Measurements from ENCODE around the gene CXorf58.
A peak's percentile ranks its signal among the peaks of the same experiment; 100 is the strongest.

The CXorf58 gene

DNA sequence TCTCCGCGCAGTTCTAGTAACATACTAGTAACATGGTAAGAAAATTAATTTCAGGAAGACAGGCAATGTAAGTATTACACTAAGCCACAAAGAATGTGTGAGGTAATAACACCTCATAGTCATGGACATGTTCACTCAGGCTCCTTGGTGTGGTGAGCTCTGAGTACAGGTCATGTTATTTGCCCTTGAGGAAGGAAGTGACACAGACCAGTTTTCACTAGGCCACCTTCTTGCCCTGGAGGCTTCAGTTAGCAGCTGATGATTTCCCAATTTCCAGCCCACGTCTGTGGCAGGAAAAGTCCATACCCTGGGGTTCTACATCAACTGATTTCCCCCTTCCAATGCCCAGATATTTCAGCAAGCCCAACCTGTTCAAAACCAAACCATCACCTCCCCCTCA, 6.7 kb upstream of the CXorf58 start:
- DNase-seq (ENCODE audit: low read depth in 2 of 2), result no peak

DNA sequence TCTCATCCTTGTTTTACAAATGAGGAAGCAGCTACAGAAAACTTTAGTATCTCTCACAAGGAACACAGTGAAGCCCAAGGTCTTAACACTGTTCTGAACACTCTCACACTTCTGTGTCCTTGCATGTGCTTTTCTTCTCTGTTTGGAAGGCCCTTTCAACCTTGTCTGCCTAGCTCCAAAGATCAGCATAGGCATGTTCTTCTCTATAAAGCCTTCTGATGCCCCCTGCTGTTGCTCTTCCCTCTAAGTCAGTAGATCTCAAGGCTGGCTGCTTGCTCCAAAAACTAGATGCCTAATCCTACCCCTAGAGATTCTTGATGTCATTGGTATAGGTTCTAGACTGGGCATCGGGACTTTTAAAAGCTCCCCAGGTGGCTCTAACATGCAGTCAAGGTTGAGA, 6.0 kb upstream of the CXorf58 start:
- peak in 1 of 2 donors; percentile 2 for DNase-seq (ENCODE audit: low read depth in 2 of 2)

DNA sequence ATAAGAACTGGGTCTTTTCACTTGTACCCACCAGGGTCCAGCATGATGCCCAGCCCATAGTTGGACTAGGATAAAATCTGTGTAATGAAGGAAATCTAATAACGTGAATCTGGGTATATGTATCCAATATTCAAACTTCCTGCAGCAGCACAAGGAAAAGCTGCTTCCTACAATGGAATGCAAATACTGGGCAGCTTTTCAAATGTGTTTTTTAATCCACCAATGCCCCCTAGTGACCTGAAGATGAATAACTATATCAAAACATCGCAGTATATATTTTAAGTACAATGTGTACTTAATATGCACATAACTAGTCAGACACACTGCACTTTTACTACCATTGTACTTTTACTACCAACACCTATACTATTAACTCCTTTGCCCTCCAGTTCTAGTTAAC, 5.4 kb upstream of the CXorf58 start:
- no peak for DNase-seq (ENCODE audit: low read depth in 2 of 2)

DNA sequence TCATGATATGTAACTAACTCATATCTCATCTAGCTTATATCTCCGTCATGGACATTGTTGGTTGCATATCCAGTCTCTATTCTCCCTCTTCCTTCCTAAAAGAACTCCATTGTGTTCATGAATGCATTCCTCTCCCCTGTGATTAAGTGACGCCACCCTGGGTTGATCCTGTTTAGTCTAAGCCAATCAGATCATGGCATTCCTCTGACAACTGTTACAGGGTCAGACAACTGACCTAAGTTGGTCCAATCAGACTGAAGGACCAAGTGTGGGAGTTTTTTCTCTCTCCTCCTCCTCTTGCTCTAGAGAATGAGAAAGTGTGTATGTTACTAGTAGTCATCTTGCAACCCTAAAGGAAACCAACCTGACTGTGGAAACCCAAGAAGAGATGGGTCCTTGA, 3.7 kb upstream of the CXorf58 start:
- no peak for DNase-seq (ENCODE audit: low read depth in 2 of 2)

DNA sequence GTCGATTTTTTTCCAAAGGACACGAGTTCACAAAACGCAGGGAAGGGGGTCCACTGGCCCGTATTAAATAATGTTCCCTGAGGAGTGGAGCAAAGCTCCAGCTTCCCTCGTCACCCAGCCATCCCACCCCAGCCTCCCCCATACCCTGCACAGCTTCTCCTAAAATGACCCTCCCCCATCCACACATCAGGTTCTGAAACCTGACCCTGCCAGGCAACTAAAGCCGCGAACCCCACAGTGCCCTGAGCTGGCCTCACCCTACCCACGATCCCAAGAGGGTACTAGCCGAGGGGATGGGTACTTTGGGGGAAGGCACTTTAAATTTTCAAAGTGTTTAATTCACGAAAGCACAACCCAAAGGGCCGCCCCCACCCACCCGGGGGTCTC, 702 bp upstream of the CXorf58 start:
- no peak for DNase-seq (ENCODE audit: low read depth in 2 of 2)

DNA sequence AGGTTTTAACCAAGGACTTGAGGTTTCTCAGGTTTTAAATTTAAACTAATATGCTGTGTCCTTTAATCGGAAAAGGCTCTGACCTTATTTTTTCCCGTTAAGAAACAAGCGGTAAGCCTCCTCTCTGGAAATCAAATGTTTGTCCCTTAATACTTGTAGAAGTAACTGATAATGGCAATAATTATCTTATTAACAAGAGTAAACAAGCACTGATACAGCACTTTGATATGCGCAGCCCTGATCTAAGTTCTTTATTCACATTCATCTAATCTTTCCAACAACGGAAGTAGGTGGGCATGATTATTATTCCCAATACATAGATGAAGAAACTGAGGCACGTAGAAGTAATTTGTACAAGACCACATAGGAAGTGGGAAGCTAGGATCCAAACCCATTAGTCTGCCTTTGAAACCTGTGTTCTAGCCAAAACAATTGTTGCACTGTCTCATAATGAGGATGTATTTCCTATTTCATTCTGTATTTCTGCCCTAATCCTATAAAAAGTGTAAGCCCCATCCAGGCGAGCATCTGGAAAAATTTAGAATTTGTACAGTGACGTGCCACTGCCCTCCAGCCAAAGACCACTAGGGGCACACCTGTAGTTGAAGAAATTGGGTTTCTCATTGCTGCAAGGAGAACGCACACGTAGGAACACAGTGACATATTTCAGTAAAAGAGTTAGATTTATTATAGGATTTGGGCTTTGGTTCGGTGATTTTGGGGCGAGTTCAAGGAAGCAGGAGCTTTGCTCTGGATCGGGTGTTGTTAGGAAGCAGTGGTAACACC, 606 bp downstream of the CXorf58 start:
- DNase-seq (ENCODE audit: low read depth in 2 of 2), result no peak

DNA sequence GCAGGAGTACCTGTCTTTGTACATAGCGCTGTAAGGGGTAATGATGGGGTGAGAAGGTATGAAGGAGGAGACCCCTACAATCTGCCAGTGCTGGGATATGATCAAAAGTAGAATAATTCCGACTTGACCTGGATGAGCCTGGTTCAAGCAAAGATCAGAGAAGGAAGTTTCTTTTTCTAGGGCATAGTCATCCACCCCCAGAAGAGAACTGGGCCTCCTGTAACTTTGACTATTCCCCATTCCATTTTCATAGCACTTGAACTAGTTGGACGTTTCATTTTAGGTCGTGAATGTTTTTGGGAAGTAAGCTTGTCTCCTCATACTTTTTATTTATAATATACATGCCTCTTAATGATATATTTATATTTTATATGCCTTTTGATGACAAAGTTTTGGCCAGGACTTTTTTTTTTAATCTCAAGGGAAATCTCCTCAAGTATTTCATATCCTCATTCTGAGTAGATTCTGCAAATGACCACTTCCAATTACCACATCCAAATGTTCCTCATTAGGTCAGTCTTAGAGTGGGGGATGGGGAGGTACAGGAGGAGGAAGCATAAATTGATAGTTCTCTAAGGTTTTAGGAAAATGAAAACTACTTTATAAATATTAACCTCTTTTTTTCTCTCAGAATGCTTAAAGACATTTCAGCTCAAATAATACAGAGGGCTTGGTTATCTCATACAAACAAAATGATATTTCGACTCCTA, 3.5 kb downstream of the CXorf58 start:
- DNase-seq (ENCODE audit: low read depth in 2 of 2), result no peak

DNA sequence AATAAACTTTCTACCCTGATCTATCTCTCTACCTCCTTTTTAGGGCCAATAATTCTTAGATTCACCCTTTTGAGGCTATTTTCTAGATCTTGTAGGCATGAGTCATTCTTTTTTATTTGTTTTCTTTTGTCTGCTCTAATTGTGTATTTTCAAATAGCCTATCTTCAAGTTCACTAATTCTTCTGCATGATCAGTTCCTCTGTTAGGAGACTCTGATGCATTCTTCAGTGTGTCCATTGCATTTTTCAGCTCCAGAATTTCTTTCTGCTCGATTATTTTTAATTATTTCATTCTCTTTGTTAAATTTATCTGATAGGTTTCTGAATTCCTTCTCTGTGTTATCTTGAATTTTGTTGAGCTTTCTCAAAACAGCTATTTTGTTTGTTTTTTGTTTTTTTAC, 11.3 kb downstream of the CXorf58 start:
- DNase-seq (ENCODE audit: low read depth in 2 of 2), result no peak

DNA sequence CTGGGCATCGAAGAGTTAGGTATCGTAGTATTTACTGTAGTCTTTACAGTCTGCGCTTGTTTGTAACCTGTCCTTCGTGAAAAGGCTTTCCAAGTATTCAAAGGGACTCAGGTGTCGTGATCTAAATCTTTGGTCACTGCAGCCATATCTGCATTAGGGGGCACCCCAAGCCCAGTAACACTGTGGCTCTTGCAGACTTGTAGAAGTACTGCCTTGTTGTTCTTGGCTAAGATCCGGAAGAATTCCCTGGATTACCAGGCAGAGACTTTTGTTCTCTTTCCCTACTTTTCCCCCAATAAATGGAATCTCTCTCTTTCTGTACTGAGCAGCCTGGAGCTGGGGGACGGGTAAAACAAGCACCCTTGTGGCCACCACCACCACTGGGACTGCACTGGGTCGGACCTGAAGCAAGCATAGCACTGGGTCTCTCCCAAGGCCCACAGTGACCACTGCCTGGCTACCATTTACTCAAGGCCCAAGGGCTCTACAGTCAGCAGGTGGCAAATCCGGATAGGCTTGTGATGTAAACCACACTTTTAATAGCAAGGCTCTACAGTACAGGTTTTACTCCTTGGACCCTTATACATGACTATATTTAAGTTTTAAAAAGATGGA, 12.0 kb downstream of the CXorf58 start:
- no peak for DNase-seq (ENCODE audit: low read depth in 2 of 2)

DNA sequence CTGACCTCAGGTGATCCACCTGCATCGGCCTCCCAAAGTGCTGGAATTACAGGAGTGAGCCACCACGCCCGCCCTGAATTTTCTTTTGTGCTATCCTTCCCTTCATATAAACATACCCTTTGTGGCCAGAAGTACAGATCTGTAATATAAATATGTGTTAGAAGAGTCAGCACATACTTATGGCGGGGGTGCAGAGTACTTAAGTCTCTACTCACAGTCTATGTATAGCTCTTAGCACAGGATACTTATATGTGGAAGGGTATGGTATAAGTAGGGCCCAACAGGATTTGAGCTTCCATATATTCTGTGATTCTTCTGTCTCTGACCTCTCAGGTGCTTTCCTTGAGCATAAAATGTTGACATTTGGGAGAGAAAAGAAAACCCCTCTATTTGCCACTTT, 18.2 kb downstream of the CXorf58 start:
- DNase-seq (ENCODE audit: low read depth in 2 of 2), result no peak

DNA sequence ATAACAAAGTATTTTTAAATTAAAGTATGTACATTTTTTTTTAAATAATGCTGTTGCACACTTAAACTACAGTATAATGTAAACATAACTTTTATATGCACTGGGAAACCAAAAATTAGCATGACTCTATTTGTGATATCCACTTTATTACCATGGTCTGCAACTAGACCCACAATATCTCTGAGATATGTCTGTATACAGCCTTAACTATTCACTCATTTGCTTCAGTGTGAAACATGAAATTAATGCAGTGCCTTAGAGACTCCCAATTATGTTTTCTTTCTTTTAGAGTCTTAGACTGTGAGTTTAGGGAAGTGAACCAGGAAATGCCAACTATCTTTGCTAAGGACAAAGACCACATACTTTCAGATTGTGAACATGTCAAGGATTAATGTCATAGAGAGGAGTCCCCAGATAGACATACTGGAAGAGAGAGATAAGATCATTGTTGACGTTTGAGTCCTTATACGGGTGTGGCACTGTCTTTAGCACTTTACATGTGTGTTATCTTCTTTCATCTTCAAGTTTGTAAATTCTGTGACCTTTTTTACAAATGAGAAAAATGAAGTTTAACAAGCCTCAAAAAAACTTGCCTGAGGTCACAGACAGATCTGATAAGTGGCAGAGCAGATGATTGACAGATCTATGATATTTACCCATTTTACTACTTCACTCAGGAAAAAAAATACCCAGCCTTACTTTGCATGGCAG, 23.2 kb downstream of the CXorf58 start:
- no peak for DNase-seq (ENCODE audit: low read depth in 2 of 2)

DNA sequence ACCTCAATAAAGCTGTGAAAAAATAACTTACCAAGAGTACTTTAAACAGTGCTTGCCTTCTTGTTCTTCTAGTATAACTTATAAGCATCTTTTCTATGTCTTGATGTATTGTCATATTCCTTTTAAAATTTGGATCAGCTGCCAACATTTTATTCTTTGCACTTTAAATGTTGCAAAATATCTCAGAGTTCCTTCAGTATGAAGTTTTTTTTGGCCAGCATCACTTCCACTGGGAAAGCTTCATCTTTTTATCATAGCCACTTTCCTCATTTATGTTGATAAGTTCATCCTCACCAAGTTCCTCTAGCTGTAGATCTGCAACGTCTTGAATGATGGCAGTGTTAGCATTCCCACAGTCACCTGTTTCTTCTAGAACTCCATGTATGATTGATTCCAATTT, 24.2 kb downstream of the CXorf58 start:
- no peak for DNase-seq (ENCODE audit: low read depth in 2 of 2)

DNA sequence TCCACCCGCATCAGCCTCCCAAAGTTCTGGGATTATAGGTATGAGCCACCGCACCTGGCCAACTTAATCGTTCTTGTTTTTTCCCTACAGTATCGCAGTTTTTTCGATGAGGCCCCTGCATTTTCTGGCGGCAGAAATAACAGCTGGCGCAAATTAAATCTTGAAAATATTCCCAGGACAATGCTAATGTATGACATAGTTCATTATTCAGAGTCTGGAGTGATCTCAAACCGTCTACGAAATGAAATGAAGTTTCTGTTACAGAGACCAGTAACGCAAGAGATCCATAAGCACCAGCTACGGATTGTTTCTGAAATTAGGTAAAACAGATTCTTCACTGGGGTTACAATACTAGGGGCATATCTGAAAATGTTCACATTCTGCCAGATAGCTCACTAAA, 27.3 kb downstream of the CXorf58 start:
- DNase-seq (ENCODE audit: low read depth in 2 of 2), result no peak

DNA sequence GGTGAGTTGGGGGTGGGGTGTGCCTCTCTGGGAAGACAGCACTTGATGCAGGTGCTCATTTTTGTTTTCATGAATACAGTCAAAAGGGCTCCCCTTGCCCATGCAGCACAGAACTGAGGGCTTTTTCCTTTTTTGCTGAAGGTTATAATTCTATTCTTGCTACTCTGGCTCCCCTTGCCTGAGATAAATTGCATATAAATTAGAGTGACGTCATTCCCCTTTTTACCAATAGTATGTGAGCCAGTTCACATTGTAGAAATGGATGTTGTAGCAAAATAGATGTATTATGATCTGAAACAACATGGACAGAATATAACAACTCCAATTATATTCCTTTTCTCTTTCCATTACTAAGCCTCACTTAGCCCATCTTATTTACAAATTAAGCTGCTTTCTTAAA, 28.4 kb downstream of the CXorf58 start:
- DNase-seq (ENCODE audit: low read depth in 2 of 2), result no peak

DNA sequence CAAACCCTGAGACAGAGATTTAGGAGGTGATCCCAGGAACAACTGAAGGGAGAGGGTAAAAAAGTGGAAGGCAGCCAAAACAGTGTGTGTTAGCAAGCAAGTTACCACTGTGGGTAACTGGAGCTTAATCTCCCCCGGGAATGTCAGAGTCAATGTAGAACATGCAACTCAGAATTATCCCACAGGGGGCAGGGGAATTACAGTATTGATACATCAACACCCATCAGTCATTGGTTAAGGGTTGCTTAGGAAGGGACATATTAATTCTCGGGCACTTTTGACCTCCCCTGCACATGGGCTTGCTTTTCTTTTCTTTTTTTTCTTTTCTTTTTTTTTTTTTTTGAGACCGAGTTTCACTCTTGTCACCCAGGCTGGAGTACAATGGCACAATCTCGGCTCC, 29.3 kb downstream of the CXorf58 start:
- DNase-seq (ENCODE audit: low read depth in 2 of 2), result no peak

DNA sequence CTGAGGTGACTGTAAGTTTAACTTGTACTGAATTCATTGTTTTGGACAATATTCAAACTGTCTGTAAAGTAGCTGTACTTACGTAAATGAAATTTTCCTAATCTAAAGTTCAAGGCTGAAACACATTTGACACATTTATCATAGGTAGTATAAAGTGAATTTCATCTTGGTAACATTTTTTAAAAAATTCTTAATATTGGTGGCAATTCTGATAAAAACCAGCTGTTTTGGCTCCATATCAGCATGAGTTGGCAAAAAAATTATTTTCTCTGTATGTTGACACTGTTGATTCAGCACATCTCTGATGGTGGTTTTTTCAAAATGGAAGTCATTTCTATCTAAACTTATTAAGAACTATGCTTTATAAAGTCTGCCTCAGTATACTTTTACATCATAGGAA, 30.9 kb downstream of the CXorf58 start:
- no peak for DNase-seq (ENCODE audit: low read depth in 2 of 2)

DNA sequence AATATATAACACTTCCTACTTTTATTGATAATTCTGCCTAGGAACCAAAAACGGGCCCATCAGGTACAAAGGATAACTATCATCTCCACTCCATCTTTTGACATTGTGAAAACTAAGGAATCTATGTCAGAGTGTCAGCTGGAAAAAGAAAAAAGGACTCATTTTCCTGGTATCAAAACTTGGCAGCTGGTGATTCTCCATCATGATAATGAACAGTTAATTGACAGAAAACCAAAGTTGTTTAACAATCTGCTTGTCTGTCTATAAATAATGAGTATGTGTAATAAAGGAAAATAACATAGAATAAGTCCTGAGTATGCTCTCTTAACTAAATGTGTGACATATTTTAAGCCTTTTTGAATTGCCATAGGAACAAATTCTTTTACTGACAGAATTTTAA, 31.4 kb downstream of the CXorf58 start:
- DNase-seq (ENCODE audit: low read depth in 2 of 2), result no peak

DNA sequence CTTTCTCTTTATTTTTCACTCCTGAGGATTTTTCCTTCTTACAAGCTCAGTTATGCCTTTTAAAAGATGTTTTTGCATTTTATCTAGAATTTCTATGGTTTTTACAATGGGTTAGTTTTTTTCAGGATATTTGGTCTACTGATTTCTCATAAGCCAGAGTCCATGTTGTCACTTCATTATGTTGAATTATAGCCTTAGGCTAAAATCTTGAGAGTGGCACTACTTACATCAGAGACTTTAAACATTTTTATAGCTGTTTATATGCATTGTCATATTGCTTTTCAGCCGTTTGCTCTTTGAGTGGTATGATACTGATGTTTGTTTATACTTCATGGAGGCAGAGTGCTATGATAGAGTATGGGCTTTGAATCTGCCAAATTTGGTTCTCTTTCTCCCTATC, 36.4 kb downstream of the CXorf58 start:
- no peak for DNase-seq (ENCODE audit: low read depth in 2 of 2)

DNA sequence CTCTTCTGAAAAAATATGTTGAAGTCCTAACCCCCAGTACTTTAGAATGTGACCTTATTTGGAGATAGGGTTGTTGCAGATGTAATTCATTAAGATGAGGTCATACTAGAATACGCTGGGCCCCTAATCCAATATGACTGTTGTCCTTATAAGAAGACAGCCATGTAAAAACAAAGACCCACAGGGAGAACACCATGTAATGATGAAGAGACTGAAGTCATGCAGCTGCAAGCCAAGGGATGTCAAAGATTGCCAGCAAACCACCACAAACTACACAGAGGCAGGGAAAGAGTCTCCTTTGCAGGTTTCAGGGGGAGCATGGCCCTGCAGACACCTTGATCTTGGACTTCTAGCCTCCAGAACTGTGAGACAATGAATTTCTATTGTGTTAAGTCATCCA, 37.4 kb downstream of the CXorf58 start:
- DNase-seq (ENCODE audit: low read depth in 2 of 2), result no peak

DNA sequence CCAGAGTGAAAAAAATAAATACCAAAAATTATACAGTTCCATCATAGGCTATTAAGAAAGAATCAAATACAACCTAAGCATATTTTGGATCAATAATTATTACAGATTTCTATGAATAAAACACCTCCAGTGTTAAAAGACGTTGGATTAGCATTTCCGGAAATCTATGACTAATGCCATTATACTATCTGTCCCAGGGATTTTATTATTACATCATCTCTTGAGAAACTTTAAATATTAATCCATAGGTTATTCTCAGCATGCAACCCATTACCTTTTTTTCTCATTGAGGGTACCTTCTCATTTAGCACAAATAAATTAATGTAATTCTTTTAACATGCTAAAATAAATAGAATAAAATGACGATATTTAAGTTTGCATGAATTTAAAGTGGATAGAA, 44.6 kb downstream of the CXorf58 start:
- DNase-seq (ENCODE audit: low read depth in 2 of 2), result no peak

DNA sequence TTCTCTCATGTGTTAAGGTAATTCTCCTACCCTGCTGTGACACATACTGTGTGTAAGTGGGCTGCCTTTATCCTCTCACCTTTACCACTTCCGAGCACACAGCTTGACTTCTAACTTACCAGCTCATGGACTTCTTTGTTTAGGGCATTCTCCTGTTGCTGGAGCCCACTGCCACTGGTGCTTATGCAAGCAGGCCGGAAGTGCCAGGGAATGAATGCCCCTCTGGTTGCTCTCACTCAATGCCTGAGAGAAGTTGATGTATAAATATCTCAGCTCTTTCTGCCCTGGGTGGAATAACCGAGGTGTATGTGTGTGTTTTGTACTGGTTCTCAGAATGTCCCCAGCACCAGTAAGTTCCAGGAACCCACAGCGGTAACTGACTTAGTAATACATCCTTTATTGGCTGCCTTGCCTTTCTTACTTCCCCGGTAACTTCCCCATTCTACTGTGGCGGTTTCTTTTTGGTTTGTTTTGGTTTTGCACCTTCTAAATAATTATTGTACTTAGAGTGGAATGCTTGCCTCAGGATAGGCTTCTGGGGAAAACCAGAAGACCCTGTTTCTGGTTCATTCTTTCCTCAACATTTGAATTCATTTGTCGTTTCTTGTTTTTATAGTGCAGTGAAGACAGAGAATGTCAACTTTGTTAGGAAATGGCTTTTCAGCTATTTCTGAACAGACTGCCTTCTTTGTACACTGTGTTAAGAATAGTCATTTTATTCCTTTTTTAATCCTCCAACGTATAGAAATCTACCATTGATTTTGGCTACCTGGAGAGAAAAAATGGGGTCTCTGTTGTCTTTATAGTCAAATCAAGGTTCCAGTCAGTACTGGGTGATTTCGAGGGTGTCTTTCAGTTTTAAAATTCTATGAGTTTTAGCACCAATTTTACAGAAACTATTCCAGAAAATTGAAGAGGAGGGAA, 45.4 kb downstream of the CXorf58 start:
- DNase-seq (ENCODE audit: low read depth in 2 of 2), result peak; percentile 0 to 1

DNA sequence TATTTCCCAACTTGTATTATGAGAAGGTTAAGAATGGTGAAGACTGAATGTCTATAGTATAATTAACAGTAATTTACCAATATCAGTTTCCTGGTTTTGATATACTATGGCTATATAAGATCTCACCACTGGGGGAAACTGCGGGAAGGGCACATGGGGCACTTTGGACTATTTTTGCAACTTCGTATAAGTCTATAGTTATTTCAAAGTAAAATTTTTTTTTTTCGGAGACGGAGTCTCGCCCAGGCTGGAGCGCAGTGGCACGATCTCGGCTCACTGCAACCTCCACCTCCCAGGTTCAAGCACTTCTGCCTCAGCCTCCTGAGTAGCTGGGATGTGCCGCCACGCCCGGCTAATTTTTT, 46.1 kb downstream of the CXorf58 start:
- no peak for DNase-seq (ENCODE audit: low read depth in 2 of 2)

Measured in stimulated activated CD8-positive, alpha-beta memory T cell treated with anti-CD3 and anti-CD28 coated beads, Interleukin-7, amount 100 ng/mL, for 1 hour (primary cell).